ENCODE results near the gene SULT2A1. TPM values are rescaled to one million over a fixed set of nuclear protein-coding genes. Genes with fewer than 3 reads are reported as not detected.

SULT2A1 gene
- total RNA-seq, 2 experiments from 2014 or later, result not detected

- POLR2A ChIA-PET, result interaction anchor here (0.5 kb wide), 1 partner anchor 442 kb away, joined by 3 read pairs; no protein-coding TSS in a partner anchor
- CTCF ChIA-PET, result no interaction called here
Measured at GRCh38 chr19:47826800-47827199, 59.3 kb downstream of the SULT2A1 start.

GRCh38 chr19:47824396-47824795 is 61.7 kb downstream of the SULT2A1 start:
- Histone ChIP-seq H3K27ac (ENCODE audit: low read depth in 1 of 2, low read length in 2 of 2) (no peak overlapping the region), H3K9me3 (ENCODE audit: control insufficient read depth in 1 of 2, insufficient read depth in 1 of 2, low read length in 2 of 2) (peaks cover 0 to 4% of the 10 kb centered on the region in 2 experiments), H3K36me3 (ENCODE audit: insufficient read depth, low read length) (no peaks in the 10 kb centered on the region), H3K27me3 (ENCODE audit: control insufficient read depth in 1 of 2, insufficient read depth in 2 of 2, low read length in 2 of 2) (peaks cover 9 to 21% of the 10 kb centered on the region in 2 experiments), H3K4me3 (ENCODE audit: low read length) (no peak overlapping the region), H3K4me1 (ENCODE audit: insufficient read depth, low read length) (no peaks in the 10 kb centered on the region)
- no peak for TF ChIP-seq CTCF (IDR thresholded peaks at IDR 0.05)
- no peaks in the 10 kb centered on the region for H3K4me1 Mint-ChIP-seq (ENCODE audit: low read depth)
- ChIA-PET CTCF (no interaction called here), POLR2A (no interaction called here)
- ATAC-seq (ENCODE audit: poor library complexity) (no peak), DNase-seq (no peak)
- no peak overlapping the region for H3K4me3 Mint-ChIP-seq
- intact Hi-C loops (cut with DNase I, micrococcal nuclease), result no loop called here
- no peak overlapping the region for H3K27ac Mint-ChIP-seq
- no peaks in the 10 kb centered on the region for H3K9me3 Mint-ChIP-seq
- H3K36me3 Mint-ChIP-seq (ENCODE audit: low read depth), result no peaks in the 10 kb centered on the region
- H3K27me3 Mint-ChIP-seq, result peaks cover 39% of the 10 kb centered on the region

More at GRCh38 chr19:47826800-47827199, 59.3 kb downstream of the SULT2A1 start:
- Mint-ChIP-seq H3K27me3 (peaks cover 16% of the 10 kb centered on the region), H3K36me3 (ENCODE audit: low read depth) (no peaks in the 10 kb centered on the region), H3K4me3 (no peak overlapping the region), H3K27ac (no peak overlapping the region), H3K4me1 (ENCODE audit: low read depth) (no peaks in the 10 kb centered on the region), H3K9me3 (no peaks in the 10 kb centered on the region)
- intact Hi-C loops (cut with DNase I, micrococcal nuclease), result no loop called here
- Histone ChIP-seq H3K27me3 (ENCODE audit: control insufficient read depth in 1 of 2, insufficient read depth in 2 of 2, low read length in 2 of 2) (peaks cover 0 to under 1% of the 10 kb centered on the region in 2 experiments), H3K4me3 (ENCODE audit: low read length) (no peak overlapping the region), H3K36me3 (ENCODE audit: insufficient read depth, low read length) (no peaks in the 10 kb centered on the region), H3K9me3 (ENCODE audit: control insufficient read depth in 1 of 2, insufficient read depth in 1 of 2, low read length in 2 of 2) (peaks cover 0 to 4% of the 10 kb centered on the region in 2 experiments), H3K4me1 (ENCODE audit: insufficient read depth, low read length) (no peaks in the 10 kb centered on the region), H3K27ac (ENCODE audit: low read depth in 1 of 2, low read length in 2 of 2) (no peak overlapping the region)
- TF ChIP-seq CTCF (IDR thresholded peaks at IDR 0.05), result no peak
- ATAC-seq (ENCODE audit: poor library complexity) (no peak), DNase-seq (no peak)

- no peaks in the 10 kb centered on the region for H3K4me1 ChIP-seq (ENCODE audit: insufficient read depth, low read length)
- peaks cover 0 to 4% of the 10 kb centered on the region in 2 experiments for H3K9me3 ChIP-seq (ENCODE audit: control insufficient read depth in 1 of 2, insufficient read depth in 1 of 2, low read length in 2 of 2)
- H3K27me3 ChIP-seq (ENCODE audit: control insufficient read depth in 1 of 2, insufficient read depth in 2 of 2, low read length in 2 of 2), result peaks cover 10 to 24% of the 10 kb centered on the region in 2 experiments
- H3K27ac ChIP-seq (ENCODE audit: low read depth in 1 of 2, low read length in 2 of 2), result no peak within 1 kb of the TSS
- Mint-ChIP-seq H3K9me3 (no peaks in the 10 kb centered on the region), H3K27ac (no peak within 1 kb of the TSS), H3K4me1 (ENCODE audit: low read depth) (no peaks in the 10 kb centered on the region), H3K27me3 (peaks cover 53% of the 10 kb centered on the region), H3K36me3 (ENCODE audit: low read depth) (no peaks in the 10 kb centered on the region), H3K4me3 (no peak within 1 kb of the TSS)
- ATAC-seq (ENCODE audit: poor library complexity) (no peak), DNase-seq (no peak)
- ChIA-PET POLR2A (no interaction called here), CTCF (no interaction called here)
- H3K36me3 ChIP-seq (ENCODE audit: insufficient read depth, low read length), result no peaks in the 10 kb centered on the region
- intact Hi-C loops (cut with DNase I, micrococcal nuclease), result no loop called here
- no peak within 1 kb of the TSS for H3K4me3 ChIP-seq (ENCODE audit: low read length)
- TF ChIP-seq CTCF (IDR thresholded peaks at IDR 0.05), result no peak
Measured at GRCh38 chr19:47821460-47822020, 64.6 kb downstream of the SULT2A1 start, which contains the start of gene CRX. Gene CRX (plus strand): TSS chr19:47821937. CDS start chr19:47834444, 12,507 bp downstream.

Other genes starting within 250 kb of the SULT2A1 start
- gene EHD2, start 172.9 kb downstream of the SULT2A1 start, total RNA-seq, result under 1 TPM in 1 of 2 experiments, not detected in 1; 0.16 TPM
- 1,000 to 10,000 TPM; 1,074 to 1,154 TPM for gene NOP53, start 140.8 kb downstream of the SULT2A1 start, total RNA-seq
- gene SELENOW, start 107.6 kb downstream of the SULT2A1 start, total RNA-seq, result 10 to 100 TPM; 71.6 TPM
- not detected for gene TPRX1, start 81.8 kb downstream of the SULT2A1 start, total RNA-seq
- not detected for gene CRX, start 64.4 kb downstream of the SULT2A1 start, total RNA-seq
- gene TPRX2, start 27.1 kb downstream of the SULT2A1 start, total RNA-seq, result not detected
- gene BSPH1, start 105.9 kb upstream of the SULT2A1 start, total RNA-seq, result not detected
- not detected for gene ELSPBP1, start 108.3 kb upstream of the SULT2A1 start, total RNA-seq
- not detected for gene CABP5, start 157.8 kb upstream of the SULT2A1 start, total RNA-seq
- 1 to 10 TPM; 1.9 TPM for gene PLA2G4C, start 224.5 kb upstream of the SULT2A1 start, total RNA-seq